K562 (cell line): Measurements from ENCODE around the gene PGGHG. TPM values are rescaled to one million over a fixed set of nuclear protein-coding genes. Genes with fewer than 3 reads are reported as not detected.

Experiments used
- ARID1B ChIP-seq: fragments of 450-650 bp; IDR thresholded peaks from 2 replicates; pipeline ENCODE4 v1.6.1; 2016; ENCODE audit warnings: antibody characterized with exemption, mild to moderate bottlenecking, inconsistent platforms
- ETV6 ChIP-seq, 3 experiments: fragments of 150-350 bp in 1 of 3; sonication (generic) in 1 of 3; formaldehyde crosslinking in 1 of 3; IDR thresholded peaks; 2 replicates each; pipeline versions ENCODE4 v1.6.1 to v1.8.0; 2014 to 2022; ENCODE audit warnings: borderline replicate concordance in 2 of 3, low read depth in 2 of 3, antibody characterized with exemption in 1 of 3, low read length in 1 of 3, mild to moderate bottlenecking in 1 of 3, missing genetic modification reagents in 1 of 3
- EWSR1 ChIP-seq: fragments of 450-650 bp; IDR thresholded peaks from 2 replicates; pipeline ENCODE4 v1.6.1; 2018; ENCODE audit warnings: borderline replicate concordance, mild to moderate bottlenecking, low read depth, moderate library complexity; ENCODE audit not compliant: partially characterized antibody
- HNRNPH1 ChIP-seq: fragments of 200-400 bp; formaldehyde crosslinking; optimal IDR thresholded peaks from 2 replicates; pipeline ENCODE3; 2017; ENCODE audit warnings: low read depth, mild to moderate bottlenecking, low read length, moderate library complexity
- HNRNPK ChIP-seq: fragments of 200-400 bp; formaldehyde crosslinking; IDR thresholded peaks from one replicate; pipeline ENCODE4 v1.6.1; 2018; ENCODE audit warnings: mild to moderate bottlenecking, low read depth, low read length; ENCODE audit not compliant: poor library complexity, severe bottlenecking
- LARP7 ChIP-seq: fragments of 450-650 bp; IDR thresholded peaks from 2 replicates; pipeline ENCODE4 v1.6.1; 2016
- MCM7 ChIP-seq, 2 experiments: fragments of 450-650 bp; IDR thresholded peaks; 2 replicates each; pipeline ENCODE4 v1.6.1; 2016 to 2018
- MNT ChIP-seq, 2 experiments: fragments of 450-650 bp; conservative IDR thresholded peaks; 2 replicates each; pipeline ENCODE4 v1.6.1; 2017; ENCODE audit warnings: mild to moderate bottlenecking in 2 of 2, moderate library complexity in 2 of 2
- MTA2 ChIP-seq: fragments of 450-650 bp; IDR thresholded peaks from 2 replicates; pipeline ENCODE4 v1.6.1; 2016; ENCODE audit warnings: low read depth
- NCOA1 ChIP-seq: fragments of 450-650 bp; IDR thresholded peaks from 2 replicates; pipeline ENCODE4 v1.6.1; 2016; ENCODE audit warnings: low read depth
- NKRF ChIP-seq: fragments of 450-650 bp; IDR thresholded peaks from 2 replicates; pipeline ENCODE4 v1.6.1; 2016; ENCODE audit warnings: borderline replicate concordance
- TEAD1 ChIP-seq, 2 experiments: fragments of 450-650 bp in 1 of 2; sonication (generic) in 1 of 2; formaldehyde crosslinking; IDR thresholded peaks; 2 replicates each; pipeline versions ENCODE4 v1.4.0 to v1.8.0; 2020 to 2022; ENCODE audit warnings: mild to moderate bottlenecking in 2 of 2, missing genetic modification reagents in 1 of 2
- THRB ChIP-seq: fragments of 450-650 bp; formaldehyde crosslinking; conservative IDR thresholded peaks from 2 replicates; pipeline ENCODE4 v1.4.0; 2022; ENCODE audit warnings: mild to moderate bottlenecking, missing genetic modification characterization
- TOE1 ChIP-seq, 2 experiments: fragments of 450-650 bp in 1 of 2; sonication (generic) in 1 of 2; formaldehyde crosslinking in 1 of 2; IDR thresholded peaks; 2 replicates each; pipeline versions ENCODE4 v1.7.1 to v1.8.0; 2016 to 2022; ENCODE audit warnings: borderline replicate concordance in 2 of 2, mild to moderate bottlenecking in 2 of 2, antibody characterized with exemption in 1 of 2, inconsistent platforms in 1 of 2, low read depth in 1 of 2, missing genetic modification reagents in 1 of 2, moderate library complexity in 1 of 2
- U2AF1 ChIP-seq: fragments of 200-400 bp; formaldehyde crosslinking; optimal IDR thresholded peaks from 2 replicates; pipeline ENCODE3; 2017; ENCODE audit warnings: mild to moderate bottlenecking, low read depth, low read length, moderate library complexity
- ZNF277 ChIP-seq: fragments of 250-450 bp; sonication (Bioruptor Pico); IDR thresholded peaks from 2 replicates; pipeline ENCODE4 v1.8.0; 2022; ENCODE audit warnings: inconsistent platforms, mild to moderate bottlenecking, moderate library complexity, borderline replicate concordance
- ZNF696 ChIP-seq: fragments of 250-450 bp; sonication (Bioruptor Pico); conservative IDR thresholded peaks from 2 replicates; pipeline ENCODE4 v1.4.0; 2020; ENCODE audit warnings: mild to moderate bottlenecking, moderate library complexity
- ZZZ3 ChIP-seq: fragments of 450-650 bp; IDR thresholded peaks from 2 replicates; pipeline ENCODE4 v1.6.1; 2016; ENCODE audit warnings: antibody characterized with exemption, mild to moderate bottlenecking, moderate library complexity
- polyA plus RNA-seq, 8 experiments: library from polyadenylated mRNA; depleted of rRNA in 4 of 8; stranded (reverse) in 5 of 8; unstranded in 3 of 8; fragments of >200 nt; fragmentation: Nextera tagmentation in 2 of 8; fragmentation: Illumina TruSeq in 1 of 8; extraction: Ambion mirVana in 2 of 8; extraction: Trizol in 1 of 8; gene quantifications; 2 replicates each; pipeline versions ENCODE4 v1.2.1 to v1.2.3, GENCODE V29; 2011 to 2014; ENCODE audit warnings: inconsistent platforms in 1 of 8, missing spikeins in 1 of 8
- total RNA-seq, 7 experiments: library from RNA; depleted of rRNA in 6 of 7; stranded (reverse); fragments of >200 nt in 6 of 7; fragmentation: Illumina TruSeq in 2 of 7; extraction: Trizol in 2 of 7; gene quantifications; 2 replicates each; pipeline versions ENCODE4 v1.2.1 to v1.2.3, GENCODE V29; 2011 to 2021; ENCODE audit warnings: low replicate concordance in 1 of 7

The PGGHG gene
- total and polyA plus RNA-seq, 9 of the 15 experiments (the other 6 are each of a cell fraction or from before 2014, with no cell fraction given) = 0.38 to 85.1 (median 18.1) TPM

GRCh38 chr11:340539-341512 lies 51.9 kb downstream of the PGGHG start (continued):
- TF ChIP-seq ZNF277 = no peak
- TF ChIP-seq TOE1 (IDR thresholded peaks at IDR 0.05; ENCODE audit: borderline replicate concordance) = peak; percentile 54; the same call in 1 of the 2 replicates
- no peak for TF ChIP-seq TOE1 (CRISPR knock-in tag; IDR thresholded peaks at IDR 0.05; ENCODE audit: borderline replicate concordance, low read depth)
- TF ChIP-seq MCM7 (IDR thresholded peaks at IDR 0.05) = 0 out of 4 replicates have a peak, but pooled peaks of 1 of the 2 experiments have one; percentile 37
- TF ChIP-seq ZZZ3 = peak; percentile 31; the same call in 1 of the 2 replicates
- TF ChIP-seq HNRNPK = no peak
- peak; percentile 98 for TF ChIP-seq LARP7
- TF ChIP-seq ARID1B = peak; percentile 51; the same call in 1 of the 2 replicates
- TF ChIP-seq U2AF1 = peak; percentile 79
- TF ChIP-seq MTA2 = peak; percentile 21; the same call in 1 of the 2 replicates
- TF ChIP-seq EWSR1 = no peak
- TF ChIP-seq MNT (conservative IDR thresholded peaks at IDR 0.05) = 0 out of 4 replicates have a peak, but pooled peaks of 1 of the 2 experiments have one; percentile 11
- TF ChIP-seq NKRF = peak; percentile 77
- TF ChIP-seq HNRNPH1 = no peak
- no peak for TF ChIP-seq ZNF696 (CRISPR knock-in tag)
- TF ChIP-seq THRB = 0 out of 2 replicates have a peak, but pooled peaks have one; percentile 26
- TF ChIP-seq ETV6 (IDR thresholded peaks at IDR 0.05; ENCODE audit: borderline replicate concordance in 1 of 2, low read depth in 2 of 2, low read length in 1 of 2) = no peak
- no peak for TF ChIP-seq ETV6 (CRISPR knock-in tag; IDR thresholded peaks at IDR 0.05; ENCODE audit: borderline replicate concordance)
- peak; percentile 10; the same call in 1 of the 2 replicates for TF ChIP-seq NCOA1
- no peak for TF ChIP-seq TEAD1 (CRISPR knock-in tag; IDR thresholded peaks at IDR 0.05)
